GM12878 (cell line): ENCODE measurements around the gene PDE6A. TPM values are rescaled to one million over a fixed set of nuclear protein-coding genes. Genes with fewer than 3 reads are reported as not detected.

Source experiments
- ATAC-seq: fragments of 200-7000 bp; cut with Tn5 transposase; 3 replicates; pipeline ENCODE4 v1.9.1; 2020; ENCODE audit warnings: mild to moderate bottlenecking, moderate library complexity
- BruUV-seq: library from RNA; stranded (reverse); fragments of 400-500 nt; replicated peaks from 2 replicates; lab custom pipeline; 2021; lab: Mats Ljungman, UMichigan
- CTCF ChIA-PET: fragments of 300-600 bp; sonication (Branson Sonifier 250); formaldehyde crosslinking; extraction: SDS; loops from one replicate; lab custom pipeline; 2021; ENCODE audit warnings: inconsistent platforms; lab: Yijun Ruan, JAX
- POLR2A ChIA-PET: fragments of 350-600 bp; formaldehyde crosslinking; extraction: SDS; loops from one replicate; lab custom pipeline; 2021; ENCODE audit warnings: inconsistent platforms; lab: Charles Lee
- RAD21 ChIA-PET: fragments of 300-600 bp; sonication (Branson Sonifier 250); formaldehyde crosslinking; loops from one replicate; lab custom pipeline; 2023; ENCODE audit warnings: antibody characterized with exemption; ENCODE audit not compliant: unreplicated experiment; lab: Charles Lee
- SMC1A ChIA-PET: fragments of 300-600 bp; sonication (Branson Sonifier 250); formaldehyde crosslinking; loops from one replicate; lab custom pipeline; 2023; ENCODE audit not compliant: unreplicated experiment, uncharacterized antibody; lab: Charles Lee
- DNase-seq: peaks from one replicate; pipeline ENCODE4 v3.0.0-alpha.2; 2011; ENCODE audit warnings: low read depth, low spot score
- FAIRE-seq: peaks from 3 replicates; lab custom pipeline; 2011; peaks lifted over from hg19 to GRCh38; lab: Jason Lieb, UNC
- H2AFZ ChIP-seq: 2 replicates; pipeline ENCODE4 v1.6.0; 2011; ENCODE audit warnings: low read depth, low read length, control low read depth; ENCODE audit not compliant: control insufficient read depth
- H3K27ac ChIP-seq: 2 replicates; pipeline ENCODE4 v1.5.1; 2011; ENCODE audit warnings: control low read depth; ENCODE audit not compliant: control insufficient read depth, insufficient read depth
- H3K27me3 ChIP-seq, 2 experiments: replicated peaks in 1 of 2; 2 replicates each; pipeline versions ENCODE4 v1.6.0 to v1.6.1; 2011; ENCODE audit warnings: low read length in 1 of 2; ENCODE audit not compliant: control insufficient read depth in 2 of 2, insufficient read depth in 2 of 2
- H3K36me3 ChIP-seq, 2 experiments: 2 replicates each; pipeline ENCODE4 v1.5.1; 2011; ENCODE audit warnings: low read length in 1 of 2; ENCODE audit not compliant: control insufficient read depth in 2 of 2, insufficient read depth in 2 of 2
- H3K4me1 ChIP-seq: 2 replicates; pipeline ENCODE4 v1.6.1; 2011; ENCODE audit warnings: mild to moderate bottlenecking, low read length, moderate library complexity, mixed read lengths; ENCODE audit not compliant: control insufficient read depth, insufficient read depth
- H3K4me2 ChIP-seq: 2 replicates; pipeline ENCODE4 v1.6.0; 2011; ENCODE audit warnings: control low read depth; ENCODE audit not compliant: control insufficient read depth, insufficient read depth
- H3K4me3 ChIP-seq: fragments of 200-600 bp; sonication (generic); 2 replicates; pipeline ENCODE4 v1.5.1; 2016
- H3K79me2 ChIP-seq: 2 replicates; pipeline ENCODE4 v1.6.0; 2011; ENCODE audit warnings: low read length; ENCODE audit not compliant: control insufficient read depth, insufficient read depth
- H3K9ac ChIP-seq: 2 replicates; pipeline ENCODE4 v1.8.0; 2011; ENCODE audit warnings: low read length, control low read depth, mixed read lengths; ENCODE audit not compliant: control insufficient read depth, insufficient read depth
- H3K9me3 ChIP-seq: replicated peaks from 3 replicates; pipeline ENCODE4 v1.5.1; 2011; ENCODE audit warnings: mild to moderate bottlenecking, low read length; ENCODE audit not compliant: control insufficient read depth, insufficient read depth
- H4K20me1 ChIP-seq: 2 replicates; pipeline ENCODE4 v1.6.0; 2011; ENCODE audit not compliant: control insufficient read depth, insufficient read depth
- BCL3 ChIP-seq: IDR thresholded peaks from 2 replicates; pipeline ENCODE4 v1.6.1; 2011; ENCODE audit warnings: borderline replicate concordance, low read depth, mild to moderate bottlenecking, moderate library complexity, low read length; ENCODE audit not compliant: insufficient read depth, poor library complexity, severe bottlenecking
- ESRRA ChIP-seq: IDR thresholded peaks from 2 replicates; pipeline ENCODE4 v1.6.1; 2012; ENCODE audit warnings: mild to moderate bottlenecking, low read length, improper control_type of control experiment
- JUND ChIP-seq: IDR thresholded peaks from 2 replicates; pipeline ENCODE4 v1.6.1; 2012; ENCODE audit warnings: low read depth, mild to moderate bottlenecking, low read length, improper control_type of control experiment, moderate library complexity
- LARP7 ChIP-seq: fragments of 450-650 bp; IDR thresholded peaks from 2 replicates; pipeline ENCODE4 v1.6.1; 2017; ENCODE audit warnings: mild to moderate bottlenecking
- MYB ChIP-seq: fragments of 150-350 bp; IDR thresholded peaks from 2 replicates; pipeline ENCODE4 v1.6.1; 2014; ENCODE audit warnings: mild to moderate bottlenecking, low read depth, low read length, borderline replicate concordance
- NFXL1 ChIP-seq: fragments of 450-650 bp; IDR thresholded peaks from 2 replicates; pipeline ENCODE4 v1.6.1; 2017; ENCODE audit warnings: antibody characterized with exemption, mild to moderate bottlenecking, borderline replicate concordance
- NFYB ChIP-seq: IDR thresholded peaks from 2 replicates; pipeline ENCODE4 v1.6.1; 2011; ENCODE audit warnings: low read depth, mild to moderate bottlenecking, low read length, improper control_type of control experiment, moderate library complexity; ENCODE audit not compliant: insufficient read depth
- PAX8 ChIP-seq: fragments of 450-650 bp; IDR thresholded peaks from 2 replicates; pipeline ENCODE4 v1.6.1; 2017; ENCODE audit warnings: mild to moderate bottlenecking, moderate library complexity
- RAD21 ChIP-seq: IDR thresholded peaks from 2 replicates; pipeline ENCODE4 v1.6.1; 2011; ENCODE audit warnings: mild to moderate bottlenecking, low read depth, low read length, moderate library complexity; ENCODE audit not compliant: insufficient read depth
- SRF ChIP-seq, 2 experiments: IDR thresholded peaks; 2 replicates each; pipeline ENCODE4 v1.6.1; 2011; ENCODE audit warnings: low read depth in 2 of 2, low read length in 2 of 2, mild to moderate bottlenecking in 1 of 2, moderate library complexity in 1 of 2
- ZNF274 ChIP-seq: IDR thresholded peaks from one replicate; pipeline ENCODE4 v1.8.0; 2011; ENCODE audit not compliant: insufficient read length, insufficient read depth
- whole genome bisulfite sequencing: methylation state at CpG from one replicate; pipeline ENCODE4 v1.1.6; 2016; ENCODE audit warnings: low lambda C conversion rate; ENCODE audit not compliant: insufficient replicate concordance, insufficient coverage; ENCODE audit errors: missing lambda C conversion rate; 5-methylcytosine and 5-hydroxymethylcytosine counted together
- in situ Hi-C: fragments of 300-500 bp; cut with MboI; formaldehyde crosslinking; loops from 9 replicates; pipeline ENCODE4 v1.14.3; 2018; ENCODE audit warnings: mixed read lengths
- intact Hi-C: fragments of 100-400 bp; cut with micrococcal nuclease; formaldehyde crosslinking; loops from one replicate; pipeline ENCODE4 v1.14.2; 2022; ENCODE audit not compliant: unreplicated experiment
- polyA plus RNA-seq, 11 experiments: library from polyadenylated mRNA; depleted of rRNA in 4 of 11; unstranded in 6 of 11; stranded (reverse) in 5 of 11; fragments of >200 nt; fragmentation: Nextera tagmentation in 4 of 11; fragmentation: Illumina TruSeq in 1 of 11; extraction: Ambion mirVana in 4 of 11; extraction: Trizol in 1 of 11; gene quantifications; 1 replicate in 1 of 11; 2 replicates in 10 of 11; pipeline versions ENCODE4 v1.2.1 to v1.2.3, GENCODE V29; 2011 to 2016; ENCODE audit warnings: inconsistent platforms in 2 of 11, missing spikeins in 2 of 11, low read depth in 1 of 11
- total RNA-seq, 4 experiments: library from RNA; depleted of rRNA in 3 of 4; stranded (reverse); fragments of >200 nt in 3 of 4; fragmentation: Illumina TruSeq in 1 of 4; extraction: Trizol in 1 of 4; gene quantifications; 2 replicates each; pipeline versions ENCODE4 v1.2.1 to v1.2.3, GENCODE V29; 2013 to 2021

Gene PDE6A
- total and polyA plus RNA-seq, 10 of the 15 experiments (the other 5 are each of a cell fraction or from before 2014, with no cell fraction given) = 0.05 to 0.26 TPM; not detected in 8

GRCh38 chr5:149932445-149933350, 11.9 kb downstream of the PDE6A start:
- no peak overlapping the region for H3K4me3 ChIP-seq
- BruUV-seq = no TSS peak
- no peak for FAIRE-seq
- ChIA-PET SMC1A (interaction anchor here (1.1 kb wide), 1 partner anchor 34 kb away, joined by 3 read pairs; no protein-coding TSS in a partner anchor), POLR2A (interaction anchor here (0.6 kb wide), 1 partner anchor 83 kb away, joined by 6 read pairs; no protein-coding TSS in a partner anchor), RAD21 (no interaction called here), CTCF (no interaction called here)
- no peaks in the 10 kb centered on the region for H3K36me3 ChIP-seq
- H3K4me2 ChIP-seq = no peak overlapping the region
- H3K9me3 ChIP-seq = no peaks in the 10 kb centered on the region
- no peak for TF ChIP-seq ZNF274
- no peak for TF ChIP-seq LARP7
- no peak overlapping the region for H2AFZ ChIP-seq
- in situ Hi-C loops (no loop called here), intact Hi-C loops (no loop called here)
- H4K20me1 ChIP-seq = no peaks in the 10 kb centered on the region
- no peak for DNase-seq
- H3K79me2 ChIP-seq = no peaks in the 10 kb centered on the region
- peaks cover 0 to 2% of the 10 kb centered on the region in 2 experiments; a peak in 3 of 4 replicates for H3K27me3 ChIP-seq
- no peaks in the 10 kb centered on the region for H3K4me1 ChIP-seq
- WGBS = 61% methylated on average over 25 of the region's 25 CpGs
- ATAC-seq = peak; percentile 42
- H3K9ac ChIP-seq = no peak overlapping the region
- no peak overlapping the region for H3K27ac ChIP-seq

GRCh38 chr5:149931992-149932436, 12.6 kb downstream of the PDE6A start:
- Histone ChIP-seq H4K20me1 (no peaks in the 10 kb centered on the region), H3K4me2 (no peak overlapping the region), H2AFZ (no peak overlapping the region), H3K27me3 (peaks cover 0 to 2% of the 10 kb centered on the region in 2 experiments; a peak in 3 of 4 replicates), H3K9ac (no peak overlapping the region), H3K79me2 (no peaks in the 10 kb centered on the region), H3K36me3 (no peaks in the 10 kb centered on the region), H3K4me1 (no peaks in the 10 kb centered on the region), H3K27ac (no peak overlapping the region), H3K9me3 (no peaks in the 10 kb centered on the region), H3K4me3 (no peak overlapping the region)
- BruUV-seq = no TSS peak
- 64% methylated on average over 14 of the region's 14 CpGs for WGBS
- ChIA-PET RAD21 (no interaction called here), SMC1A (no interaction called here), POLR2A (no interaction called here), CTCF (no interaction called here)
- ATAC-seq = no peak
- in situ Hi-C loops = no loop called here
- DNase-seq = no peak
- peak; percentile 62 for FAIRE-seq
- intact Hi-C loops = no loop called here
- no peak for TF ChIP-seq MYB
- TF ChIP-seq PAX8 = no peak
- no peak for TF ChIP-seq ESRRA
- no peak for TF ChIP-seq BCL3
- TF ChIP-seq RAD21 = no peak
- no peak for TF ChIP-seq JUND
- TF ChIP-seq NFXL1 = no peak
- TF ChIP-seq NFYB = no peak
- no peak for TF ChIP-seq SRF (IDR thresholded peaks at IDR 0.05; ENCODE audit: low read depth in 2 of 2, low read length in 2 of 2)
